Adrenal gland (tissue), 12 donors: ENCODE data around the gene SLC22A15. TPM values are rescaled to one million over a fixed set of nuclear protein-coding genes. Genes with fewer than 3 reads are reported as not detected.

Experiments
- DNase-seq, 7 donors: peaks; one replicate each; pipeline ENCODE4 v3.0.0-alpha.2; 2019 to 2020
- H3K27ac ChIP-seq, 5 donors: fragments of 200-600 bp; sonication (generic) in 4 of 5; 1 replicate in 3 of 5; 2 replicates in 2 of 5; pipeline versions ENCODE4 v1.5.1 to v1.8.0; 2016 to 2020; ENCODE audit warnings: mild to moderate bottlenecking in 1 of 5
- H3K27me3 ChIP-seq: fragments of 200-600 bp; 2 replicates; pipeline ENCODE4 v1.8.0; 2021
- H3K36me3 ChIP-seq, 2 donors: fragments of 200-600 bp; replicated peaks in 1 of 2; 1 replicate in 1 of 2; 2 replicates in 1 of 2; pipeline versions ENCODE4 v1.5.1 to v1.8.0; 2018 to 2022
- H3K4me1 ChIP-seq, 2 donors: fragments of 200-600 bp; replicated peaks in 1 of 2; 1 replicate in 1 of 2; 2 replicates in 1 of 2; pipeline versions ENCODE4 v1.5.1 to v1.8.0; 2018 to 2021
- H3K4me3 ChIP-seq, 4 donors: fragments of 200-600 bp; sonication (generic) in 3 of 4; one replicate each; pipeline ENCODE4 v1.5.1; 2016 to 2018
- H3K9me3 ChIP-seq, 3 donors: fragments of 200-600 bp; sonication (generic) in 1 of 3; replicated peaks in 1 of 3; 1 replicate in 2 of 3; 2 replicates in 1 of 3; pipeline versions ENCODE4 v1.5.1 to v1.8.0; 2016 to 2021
- POLR2A ChIP-seq, 2 donors: fragments of 450-650 bp; IDR thresholded peaks; one replicate each; pipeline ENCODE4 v1.6.1; 2017; ENCODE audit warnings: antibody characterized with exemption in 2 of 2, mild to moderate bottlenecking in 2 of 2, moderate library complexity in 1 of 2
- WGBS, 4 donors: extraction: QIAGEN DNeasy Blood & Tissue Kit in 2 of 4; methylation state at CpG; one replicate each; pipeline versions ENCODE4 v1.1.5 to v1.1.7; 2013 to 2017; 5-methylcytosine and 5-hydroxymethylcytosine counted together
- intact Hi-C, 2 donors: fragments of 100-400 bp; cut with DNase I; formaldehyde crosslinking; loops; one replicate each; pipeline versions ENCODE4 v1.14.1 to v1.15.0; 2022 to 2023
- polyA plus RNA-seq, 3 donors: library from polyadenylated mRNA; stranded (reverse); fragments of 200-250 nt in 2 of 3; fragments of 350-450 nt in 1 of 3; fragmentation: Illumina TruSeq in 1 of 3; extraction: RNeasy Lipid Tissue Mini Kit (QIAGEN cat#74804) in 1 of 3; gene quantifications; one replicate each; pipeline ENCODE4 v1.2.3, GENCODE V29; 2013 to 2014
- total RNA-seq, 9 donors: library from RNA; depleted of rRNA in 4 of 9; stranded (reverse); fragments of >200 nt in 4 of 9; fragments of 120-200 nt in 1 of 9; fragmentation: NEBNext Ultra II Directional in 1 of 9; extraction: Animal tissue kit (Norgen Biotek cat#: 25700) in 1 of 9; gene quantifications; one replicate each; pipeline versions ENCODE4 v1.1.0 to v1.2.4, GENCODE V29; 2013 to 2023
- TF ChIP-seq, protein P1 (sequence below), 6 experiments: fragments of 450-650 bp in 4 of 6; fragments of 200-600 bp in 2 of 6; sonication (generic) in 1 of 6; IDR thresholded peaks; 1 replicate in 5 of 6; 2 replicates in 1 of 6; pipeline versions ENCODE4 v1.5.1 to v1.8.0; 2016 to 2021; ENCODE audit warnings: antibody characterized with exemption in 6 of 6, mild to moderate bottlenecking in 2 of 6, moderate library complexity in 1 of 6
- donor health status: healthy with polysubstance abuse.
- donor health status: Bipolar disorder and iron deficiency.
- donor health status: DM: yes; HTN: yes; CAD: no.
- donor health status: DM: no; HTN: no; CAD: no.
- donor health status: DM: no; HTN: no; CAD: no.
- donor health status: DM: yes; HTN: yes; CAD: no.

SLC22A15 gene
- total and polyA plus RNA-seq, 12 donors, result 1.2 to 27.2 (median 5.8) TPM

DNA sequence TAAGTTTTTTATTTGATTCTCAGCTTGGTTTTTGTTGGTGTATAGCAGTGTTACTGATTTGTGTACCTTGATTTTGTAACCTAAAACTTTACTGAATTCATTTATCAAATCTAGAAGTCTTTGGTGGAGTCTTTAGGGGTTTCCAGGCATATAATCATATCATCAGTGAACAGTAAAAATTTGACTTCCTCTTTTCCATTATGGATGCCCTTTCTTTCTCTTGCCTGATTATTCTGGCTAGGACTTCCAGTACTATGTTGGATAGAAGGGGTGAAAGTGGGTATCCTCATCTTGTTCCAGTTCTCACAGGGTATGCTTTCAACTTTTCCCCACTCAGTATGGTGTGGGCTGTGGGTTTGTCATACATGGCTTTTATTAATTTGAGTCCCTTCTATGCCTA is 111.3 kb downstream of the SLC22A15 start:
- Histone ChIP-seq H3K4me3 (no peak overlapping the region), H3K9me3 (peaks cover 0 to 9% (median 0%) of the 10 kb centered on the region in 3 donors), H3K36me3 (no peaks in the 10 kb centered on the region), H3K4me1 (no peaks in the 10 kb centered on the region), H3K27me3 (no peaks in the 10 kb centered on the region), H3K27ac (no peak overlapping the region)
- intact Hi-C loops, result no loop called here
- DNase-seq, result no peak
- TF ChIP-seq, protein P1, sequence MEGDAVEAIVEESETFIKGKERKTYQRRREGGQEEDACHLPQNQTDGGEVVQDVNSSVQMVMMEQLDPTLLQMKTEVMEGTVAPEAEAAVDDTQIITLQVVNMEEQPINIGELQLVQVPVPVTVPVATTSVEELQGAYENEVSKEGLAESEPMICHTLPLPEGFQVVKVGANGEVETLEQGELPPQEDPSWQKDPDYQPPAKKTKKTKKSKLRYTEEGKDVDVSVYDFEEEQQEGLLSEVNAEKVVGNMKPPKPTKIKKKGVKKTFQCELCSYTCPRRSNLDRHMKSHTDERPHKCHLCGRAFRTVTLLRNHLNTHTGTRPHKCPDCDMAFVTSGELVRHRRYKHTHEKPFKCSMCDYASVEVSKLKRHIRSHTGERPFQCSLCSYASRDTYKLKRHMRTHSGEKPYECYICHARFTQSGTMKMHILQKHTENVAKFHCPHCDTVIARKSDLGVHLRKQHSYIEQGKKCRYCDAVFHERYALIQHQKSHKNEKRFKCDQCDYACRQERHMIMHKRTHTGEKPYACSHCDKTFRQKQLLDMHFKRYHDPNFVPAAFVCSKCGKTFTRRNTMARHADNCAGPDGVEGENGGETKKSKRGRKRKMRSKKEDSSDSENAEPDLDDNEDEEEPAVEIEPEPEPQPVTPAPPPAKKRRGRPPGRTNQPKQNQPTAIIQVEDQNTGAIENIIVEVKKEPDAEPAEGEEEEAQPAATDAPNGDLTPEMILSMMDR (IDR thresholded peaks at IDR 0.05), result no peak
- no peak for TF ChIP-seq POLR2A (IDR thresholded peaks at IDR 0.05)

GRCh38 chr1:116089870-116090269 is 113.6 kb downstream of the SLC22A15 start:
- Histone ChIP-seq H3K4me3 (no peak overlapping the region), H3K27me3 (no peaks in the 10 kb centered on the region), H3K36me3 (no peaks in the 10 kb centered on the region), H3K9me3 (peaks cover 0 to 9% (median under 1%) of the 10 kb centered on the region in 3 donors), H3K27ac (no peak overlapping the region), H3K4me1 (no peaks in the 10 kb centered on the region)
- intact Hi-C loops, result no loop called here
- WGBS, 4 donors, result 74 to 88% (median 82%) methylated on average over 1 of the region's 1 CpG
- TF ChIP-seq, protein P1 (IDR thresholded peaks at IDR 0.05), result no peak
- no peak for TF ChIP-seq POLR2A (IDR thresholded peaks at IDR 0.05)
- DNase-seq, result no peak

DNA sequence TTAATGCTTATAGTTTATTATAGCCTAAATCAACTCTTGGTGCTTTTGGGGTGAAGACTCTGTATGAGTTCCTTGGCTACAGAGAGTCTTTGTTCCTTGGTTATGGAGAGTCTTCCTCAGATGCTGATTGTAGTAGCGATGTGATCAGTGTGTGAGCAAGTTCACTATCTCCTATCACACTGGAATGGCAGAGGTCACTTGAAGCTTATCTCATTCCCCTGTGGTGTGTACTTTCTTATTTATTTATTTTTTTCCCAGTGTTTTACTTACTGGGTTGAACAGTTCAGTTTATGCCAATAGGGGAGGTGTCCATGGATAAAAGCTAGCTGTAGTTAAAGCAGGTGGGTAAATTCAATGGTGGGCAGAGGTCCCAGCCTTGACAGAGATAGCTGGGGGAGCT is 114.8 kb downstream of the SLC22A15 start:
- no peak overlapping the region for H3K27ac ChIP-seq
- H3K27me3 ChIP-seq, result no peaks in the 10 kb centered on the region
- H3K36me3 ChIP-seq, result no peaks in the 10 kb centered on the region
- intact Hi-C loops, result no loop called here
- 88 to 95% (median 90%) methylated on average over 1 of the region's 1 CpG for WGBS, 4 donors
- TF ChIP-seq, protein P1 (IDR thresholded peaks at IDR 0.05), result no peak
- TF ChIP-seq POLR2A (IDR thresholded peaks at IDR 0.05), result no peak
- DNase-seq, result no peak
- no peaks in the 10 kb centered on the region for H3K4me1 ChIP-seq
- H3K4me3 ChIP-seq, result no peak overlapping the region
- peaks cover 0 to 9% (median 8%) of the 10 kb centered on the region in 3 donors for H3K9me3 ChIP-seq

GRCh38 chr1:116092752-116093489 is 116.6 kb downstream of the SLC22A15 start:
- no peak overlapping the region for H3K27ac ChIP-seq
- intact Hi-C loops, result no loop called here
- WGBS, 4 donors, result 60 to 67% (median 62%) methylated on average over 3 of the region's 3 CpGs
- H3K9me3 ChIP-seq, result peaks cover 0 to 9% (median 8%) of the 10 kb centered on the region in 3 donors
- H3K4me1 ChIP-seq, result no peaks in the 10 kb centered on the region
- TF ChIP-seq POLR2A (IDR thresholded peaks at IDR 0.05), result no peak
- TF ChIP-seq, protein P1 (IDR thresholded peaks at IDR 0.05), result no peak
- no peaks in the 10 kb centered on the region for H3K27me3 ChIP-seq
- DNase-seq, result no peak
- no peak overlapping the region for H3K4me3 ChIP-seq
- H3K36me3 ChIP-seq, result no peaks in the 10 kb centered on the region
